GM18505 (cell line): ENCODE measurements around the gene CARNS1.

Experiments used
- ATAC-seq: cut with Tn5 transposase; IDR thresholded peaks from one replicate; pipeline ENCODE4 v1.9.1; 2021; ENCODE audit not compliant: unreplicated experiment
- POLR2A ChIP-seq: IDR thresholded peaks from 4 replicates; pipeline ENCODE4 v1.6.1; 2011; ENCODE audit warnings: borderline replicate concordance; ENCODE audit not compliant: insufficient read depth, insufficient read length; ENCODE audit errors: extremely low read depth

Gene CARNS1, protein sequence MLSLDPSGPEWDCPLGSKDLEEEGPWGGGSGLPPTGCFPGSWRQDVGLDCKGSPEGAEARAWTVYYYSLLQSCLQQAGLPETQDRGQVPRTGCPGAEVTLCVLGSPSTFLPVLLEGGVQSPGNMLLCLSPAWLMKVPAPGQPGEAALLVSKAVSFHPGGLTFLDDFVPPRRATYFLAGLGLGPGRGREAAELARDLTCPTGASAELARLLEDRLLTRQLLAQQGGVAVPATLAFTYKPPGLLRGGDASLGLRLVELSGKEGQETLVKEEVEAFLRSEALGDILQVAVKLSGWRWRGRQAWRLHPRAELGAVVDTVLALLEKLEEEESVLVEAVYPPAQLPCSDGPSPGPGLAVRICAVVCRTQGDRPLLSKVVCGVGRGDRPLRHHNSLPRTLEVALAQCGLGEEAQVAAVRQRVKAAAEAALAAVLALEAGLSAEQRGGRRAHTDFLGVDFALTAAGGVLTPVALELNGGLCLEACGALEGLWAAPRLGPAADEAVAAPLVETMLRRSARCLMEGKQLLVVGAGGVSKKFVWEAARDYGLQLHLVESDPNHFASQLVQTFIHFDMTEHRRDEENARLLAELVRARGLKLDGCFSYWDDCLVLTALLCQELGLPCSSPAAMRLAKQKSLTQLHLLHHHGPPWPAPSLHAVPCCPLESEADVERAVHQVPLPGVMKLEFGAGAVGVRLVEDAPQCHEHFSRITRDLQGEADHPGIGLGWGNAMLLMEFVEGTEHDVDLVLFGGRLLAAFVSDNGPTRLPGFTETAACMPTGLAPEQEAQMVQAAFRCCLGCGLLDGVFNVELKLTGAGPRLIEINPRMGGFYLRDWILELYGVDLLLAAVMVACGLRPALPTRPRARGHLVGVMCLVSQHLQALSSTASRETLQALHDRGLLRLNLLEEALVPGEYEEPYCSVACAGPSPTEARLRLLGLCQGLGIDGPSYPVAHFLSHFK

GRCh38 chr11:67415501-67416304 is at the start of gene CARNS1:
Gene CARNS1 (plus strand): TSS chr11:67415678. CDS start chr11:67416200, 522 bp downstream.
- TF ChIP-seq POLR2A, result no peak
- ATAC-seq, result no peak

GRCh38 chr11:67365736-67366444 is 49.6 kb upstream of the CARNS1 start:
- ATAC-seq, result no peak
- TF ChIP-seq POLR2A, result no peak

DNA sequence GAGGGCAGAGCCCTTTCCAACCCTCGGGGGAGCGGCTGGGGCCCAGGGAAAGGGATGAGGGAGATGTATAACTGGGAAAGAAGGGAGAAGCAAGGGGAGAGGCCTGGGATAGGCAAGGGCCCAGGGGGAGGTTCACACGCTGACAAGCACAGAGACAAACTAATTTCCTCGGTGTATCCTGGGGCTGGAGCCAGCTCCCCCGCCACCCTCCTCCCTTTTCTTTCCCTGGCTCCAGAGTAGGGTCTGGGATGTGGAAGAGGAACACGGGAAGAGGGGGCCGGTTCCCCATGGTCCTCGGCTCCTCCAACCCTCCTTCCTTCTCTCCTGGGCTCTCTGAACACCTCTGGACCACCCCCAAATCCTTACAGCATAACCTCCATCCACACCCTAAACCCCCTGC is 48.9 kb upstream of the CARNS1 start:
- ATAC-seq, result no peak
- no peak for TF ChIP-seq POLR2A

GRCh38 chr11:67366961-67367760 is 48.3 kb upstream of the CARNS1 start:
- no peak for ATAC-seq
- TF ChIP-seq POLR2A, result no peak

GRCh38 chr11:67367761-67368227 is 47.7 kb upstream of the CARNS1 start:
- no peak for TF ChIP-seq POLR2A

DNA sequence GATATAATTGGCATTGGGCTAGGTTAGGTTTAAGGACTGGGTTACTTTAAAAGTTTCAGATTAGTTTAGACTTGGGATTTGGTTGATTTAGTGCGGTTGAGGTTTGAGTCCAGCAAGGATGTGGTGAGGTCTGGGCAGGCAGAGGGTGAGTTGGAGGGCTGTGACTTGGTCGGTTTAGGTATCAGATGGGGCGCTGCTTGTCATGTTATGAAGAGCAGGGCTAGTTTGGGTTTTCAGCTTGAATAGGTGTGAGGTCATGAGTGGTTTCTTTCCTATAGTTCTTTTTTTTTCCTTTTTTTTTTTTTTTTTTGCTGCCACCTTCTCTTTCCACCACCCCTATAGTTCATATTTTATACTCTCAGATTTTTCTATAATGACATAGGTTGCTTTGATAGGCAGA is 46.9 kb upstream of the CARNS1 start:
- ATAC-seq, result no peak
- TF ChIP-seq POLR2A, result no peak

More at GRCh38 chr11:67367761-67368227, 47.7 kb upstream of the CARNS1 start:
- ATAC-seq, result no peak

GRCh38 chr11:67369275-67369674 is 46.2 kb upstream of the CARNS1 start:
- ATAC-seq, result no peak
- TF ChIP-seq POLR2A, result no peak

- ATAC-seq, result no peak
- no peak for TF ChIP-seq POLR2A
These were observed 45.6 kb upstream of the CARNS1 start for GRCh38 chr11:67369801-67370284.

GRCh38 chr11:67370351-67371076 is 45.0 kb upstream of the CARNS1 start:
- ATAC-seq, result no peak
- no peak for TF ChIP-seq POLR2A

- ATAC-seq, result no peak
- TF ChIP-seq POLR2A, result no peak
These were observed 44.1 kb upstream of the CARNS1 start for GRCh38 chr11:67371189-67371910.
